ENCODE data around the gene GPM6B.

GRCh38 chrX:13805241-13805640 lies 11.7 kb downstream of the GPM6B start:
- no peak for TF ChIP-seq ZNF121 (CRISPR knock-in tag; IDR thresholded peaks at IDR 0.05)
- no peak for TF ChIP-seq CTCF (IDR thresholded peaks at IDR 0.05)
- TF ChIP-seq NR2C2 (CRISPR knock-in tag; IDR thresholded peaks at IDR 0.05), result no peak
- TF ChIP-seq JAZF1 (CRISPR knock-in tag; IDR thresholded peaks at IDR 0.05), result no peak
- no peak for TF ChIP-seq IRF1 (CRISPR knock-in tag; IDR thresholded peaks at IDR 0.05)
- TF ChIP-seq STAT6 (CRISPR knock-in tag; conservative IDR thresholded peaks at IDR 0.05; ENCODE audit: low read depth), result no peak
- no peak for TF ChIP-seq ERG (CRISPR knock-in tag; IDR thresholded peaks at IDR 0.05)
- no peak for TF ChIP-seq AR (CRISPR knock-in tag; IDR thresholded peaks at IDR 0.05)
- no peak for TF ChIP-seq TP53 (CRISPR knock-in tag; IDR thresholded peaks at IDR 0.05)
- TF ChIP-seq FOXP1 (CRISPR knock-in tag; IDR thresholded peaks at IDR 0.05; ENCODE audit: borderline replicate concordance), result no peak
- no peak for TF ChIP-seq ZNF219 (CRISPR knock-in tag; IDR thresholded peaks at IDR 0.05; ENCODE audit: borderline replicate concordance)
- TF ChIP-seq ZNF317 (CRISPR knock-in tag; IDR thresholded peaks at IDR 0.05; ENCODE audit: borderline replicate concordance, low read depth), result no peak
- no peak for TF ChIP-seq E2F1 (CRISPR knock-in tag; IDR thresholded peaks at IDR 0.05)
- no peak for TF ChIP-seq PRDM15 (CRISPR knock-in tag; IDR thresholded peaks at IDR 0.05)

All from WTC11 (cell line).